ENCODE results near the gene CRIM1.

The CRIM1 gene

DNA sequence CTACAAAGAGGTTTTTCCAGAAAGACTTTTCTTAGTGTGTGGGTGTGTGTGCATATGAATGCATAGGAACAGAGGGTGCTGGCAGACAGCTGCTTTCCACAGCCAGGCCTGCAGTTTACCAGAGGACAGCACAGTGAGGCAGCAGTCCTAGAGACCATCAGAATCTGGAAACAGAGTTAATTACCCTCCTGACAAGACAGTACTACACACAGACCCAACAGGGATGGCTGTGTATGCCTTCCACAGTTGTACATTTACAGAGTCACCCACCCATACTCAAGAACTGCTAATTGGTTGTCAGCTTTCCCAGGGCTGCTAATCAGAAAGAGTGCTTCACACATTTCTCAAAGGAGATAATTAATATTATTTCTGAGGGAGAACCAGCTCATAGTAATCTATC lies 137.7 kb downstream of the CRIM1 start:
- no peaks in the 10 kb centered on the region for H3K27me3 ChIP-seq (ENCODE audit: control insufficient read depth in 1 of 2, insufficient read depth in 2 of 2, low read length in 2 of 2)
- no peaks in the 10 kb centered on the region for H3K9me3 ChIP-seq (ENCODE audit: low read length)
- H3K4me3 ChIP-seq (ENCODE audit: low read depth in 1 of 2, low read length in 2 of 2) = no peak overlapping the region
- H3K9ac ChIP-seq (ENCODE audit: low read length) = no peak overlapping the region
- no peaks in the 10 kb centered on the region for H3K36me3 ChIP-seq (ENCODE audit: insufficient read depth, low read length)
- no peak overlapping the region for H3K27ac ChIP-seq (ENCODE audit: low read depth, low read length)
- peaks cover 12% of the 10 kb centered on the region for H3K4me1 ChIP-seq (ENCODE audit: insufficient read depth, low read length)

GRCh38 chr2:36497570-36498163 lies 142.1 kb downstream of the CRIM1 start:
- no peak overlapping the region for H3K9ac ChIP-seq (ENCODE audit: low read length)
- no peaks in the 10 kb centered on the region for H3K27me3 ChIP-seq (ENCODE audit: control insufficient read depth in 1 of 2, insufficient read depth in 2 of 2, low read length in 2 of 2)
- H3K4me3 ChIP-seq (ENCODE audit: low read depth in 1 of 2, low read length in 2 of 2) = no peak overlapping the region
- peaks cover 6% of the 10 kb centered on the region for H3K4me1 ChIP-seq (ENCODE audit: insufficient read depth, low read length)
- H3K27ac ChIP-seq (ENCODE audit: low read depth, low read length) = no peak overlapping the region
- peaks cover 23% of the 10 kb centered on the region for H3K36me3 ChIP-seq (ENCODE audit: insufficient read depth, low read length)
- H3K9me3 ChIP-seq (ENCODE audit: low read length) = no peaks in the 10 kb centered on the region

DNA sequence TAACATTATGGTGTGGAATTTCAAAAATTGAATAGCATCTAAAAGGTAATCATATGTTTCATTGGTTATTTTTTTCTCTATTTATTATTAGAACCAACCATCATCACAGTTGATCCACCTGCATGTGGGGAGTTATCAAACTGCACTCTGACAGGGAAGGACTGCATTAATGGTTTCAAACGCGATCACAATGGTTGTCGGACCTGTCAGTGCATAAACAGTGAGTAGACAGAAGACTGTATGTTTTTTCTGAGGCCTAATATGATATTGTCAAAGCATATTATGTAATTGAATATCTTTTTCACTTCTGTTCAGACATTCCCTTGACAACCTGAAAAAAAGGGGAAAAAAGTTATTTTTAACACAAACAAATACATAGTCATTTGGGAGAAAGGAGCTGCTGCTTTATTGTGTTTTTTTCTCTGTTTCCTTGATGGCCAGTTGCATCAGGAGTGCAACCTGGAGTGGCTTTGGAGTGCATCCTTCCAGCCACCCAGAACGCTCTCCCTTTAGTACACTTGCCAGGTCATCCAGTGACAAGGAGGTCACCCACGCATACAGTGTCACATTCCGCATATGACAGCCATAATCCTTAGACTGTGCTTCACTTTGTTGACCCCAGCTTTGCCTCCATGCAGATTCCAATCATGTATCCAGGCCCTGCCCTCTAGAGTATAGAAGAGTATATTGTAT lies 143.7 kb downstream of the CRIM1 start:
- H3K4me1 ChIP-seq (ENCODE audit: insufficient read depth, low read length) = peaks cover 5% of the 10 kb centered on the region
- H3K27ac ChIP-seq (ENCODE audit: low read depth, low read length) = no peak overlapping the region
- H3K9ac ChIP-seq (ENCODE audit: low read length) = no peak overlapping the region
- H3K4me3 ChIP-seq (ENCODE audit: low read depth in 1 of 2, low read length in 2 of 2) = no peak overlapping the region
- H3K9me3 ChIP-seq (ENCODE audit: low read length) = no peaks in the 10 kb centered on the region
- no peaks in the 10 kb centered on the region for H3K27me3 ChIP-seq (ENCODE audit: control insufficient read depth in 1 of 2, insufficient read depth in 2 of 2, low read length in 2 of 2)
- peaks cover 23% of the 10 kb centered on the region for H3K36me3 ChIP-seq (ENCODE audit: insufficient read depth, low read length)

- Histone ChIP-seq H3K4me1 (ENCODE audit: insufficient read depth, low read length) (no peaks in the 10 kb centered on the region), H3K9ac (ENCODE audit: low read length) (no peak overlapping the region), H3K4me3 (ENCODE audit: low read depth in 1 of 2, low read length in 2 of 2) (no peak overlapping the region), H3K27ac (ENCODE audit: low read depth, low read length) (no peak overlapping the region), H3K9me3 (ENCODE audit: low read length) (no peaks in the 10 kb centered on the region), H3K36me3 (ENCODE audit: insufficient read depth, low read length) (peaks cover 23% of the 10 kb centered on the region), H3K27me3 (ENCODE audit: control insufficient read depth in 1 of 2, insufficient read depth in 2 of 2, low read length in 2 of 2) (no peaks in the 10 kb centered on the region)
Measured at GRCh38 chr2:36500072-36500471, 144.5 kb downstream of the CRIM1 start.

DNA sequence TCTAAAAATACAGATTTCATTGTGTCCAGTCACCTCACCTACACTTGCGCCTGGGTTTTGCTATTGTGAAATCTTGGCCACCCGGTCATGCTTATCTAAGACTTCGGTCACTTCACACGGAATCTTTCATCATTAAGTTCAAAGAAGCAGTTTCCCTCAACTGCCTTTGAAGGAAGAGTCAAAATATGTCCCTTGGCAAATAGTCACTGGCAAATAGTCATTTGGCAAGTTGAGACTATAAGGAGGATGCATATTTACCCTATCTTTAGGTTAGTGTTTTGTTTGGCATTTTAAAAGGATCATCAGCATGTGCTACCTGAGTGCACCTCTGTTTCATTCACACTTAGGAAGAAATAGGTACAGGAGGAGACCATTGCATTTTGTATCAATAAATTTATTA lies 146.5 kb downstream of the CRIM1 start:
- H3K27me3 ChIP-seq (ENCODE audit: control insufficient read depth in 1 of 2, insufficient read depth in 2 of 2, low read length in 2 of 2) = no peaks in the 10 kb centered on the region
- peaks cover 27% of the 10 kb centered on the region for H3K36me3 ChIP-seq (ENCODE audit: insufficient read depth, low read length)
- H3K27ac ChIP-seq (ENCODE audit: low read depth, low read length) = no peak overlapping the region

GRCh38 chr2:36507408-36507812 lies 151.8 kb downstream of the CRIM1 start:
- Histone ChIP-seq H3K27ac (ENCODE audit: low read depth, low read length) (no peak overlapping the region), H3K36me3 (ENCODE audit: insufficient read depth, low read length) (peaks cover 9% of the 10 kb centered on the region), H3K9ac (ENCODE audit: low read length) (no peak overlapping the region), H3K9me3 (ENCODE audit: low read length) (no peaks in the 10 kb centered on the region), H3K4me3 (ENCODE audit: low read depth in 1 of 2, low read length in 2 of 2) (no peak overlapping the region), H3K4me1 (ENCODE audit: insufficient read depth, low read length) (no peaks in the 10 kb centered on the region), H3K27me3 (ENCODE audit: control insufficient read depth in 1 of 2, insufficient read depth in 2 of 2, low read length in 2 of 2) (no peaks in the 10 kb centered on the region)

More for the DNA sequence above, 146.5 kb downstream of the CRIM1 start:
- Histone ChIP-seq H3K4me1 (ENCODE audit: insufficient read depth, low read length) (no peaks in the 10 kb centered on the region), H3K9ac (ENCODE audit: low read length) (no peak overlapping the region), H3K9me3 (ENCODE audit: low read length) (no peaks in the 10 kb centered on the region), H3K4me3 (ENCODE audit: low read depth in 1 of 2, low read length in 2 of 2) (no peak overlapping the region)

- H3K9ac ChIP-seq (ENCODE audit: low read length) = no peak overlapping the region
- no peaks in the 10 kb centered on the region for H3K27me3 ChIP-seq (ENCODE audit: control insufficient read depth in 1 of 2, insufficient read depth in 2 of 2, low read length in 2 of 2)
- peaks cover 25% of the 10 kb centered on the region for H3K36me3 ChIP-seq (ENCODE audit: insufficient read depth, low read length)
- H3K27ac ChIP-seq (ENCODE audit: low read depth, low read length) = no peak overlapping the region
- no peak overlapping the region for H3K4me3 ChIP-seq (ENCODE audit: low read depth in 1 of 2, low read length in 2 of 2)
- no peaks in the 10 kb centered on the region for H3K4me1 ChIP-seq (ENCODE audit: insufficient read depth, low read length)
- no peaks in the 10 kb centered on the region for H3K9me3 ChIP-seq (ENCODE audit: low read length)
Measured at GRCh38 chr2:36509075-36509474, 153.5 kb downstream of the CRIM1 start.

DNA sequence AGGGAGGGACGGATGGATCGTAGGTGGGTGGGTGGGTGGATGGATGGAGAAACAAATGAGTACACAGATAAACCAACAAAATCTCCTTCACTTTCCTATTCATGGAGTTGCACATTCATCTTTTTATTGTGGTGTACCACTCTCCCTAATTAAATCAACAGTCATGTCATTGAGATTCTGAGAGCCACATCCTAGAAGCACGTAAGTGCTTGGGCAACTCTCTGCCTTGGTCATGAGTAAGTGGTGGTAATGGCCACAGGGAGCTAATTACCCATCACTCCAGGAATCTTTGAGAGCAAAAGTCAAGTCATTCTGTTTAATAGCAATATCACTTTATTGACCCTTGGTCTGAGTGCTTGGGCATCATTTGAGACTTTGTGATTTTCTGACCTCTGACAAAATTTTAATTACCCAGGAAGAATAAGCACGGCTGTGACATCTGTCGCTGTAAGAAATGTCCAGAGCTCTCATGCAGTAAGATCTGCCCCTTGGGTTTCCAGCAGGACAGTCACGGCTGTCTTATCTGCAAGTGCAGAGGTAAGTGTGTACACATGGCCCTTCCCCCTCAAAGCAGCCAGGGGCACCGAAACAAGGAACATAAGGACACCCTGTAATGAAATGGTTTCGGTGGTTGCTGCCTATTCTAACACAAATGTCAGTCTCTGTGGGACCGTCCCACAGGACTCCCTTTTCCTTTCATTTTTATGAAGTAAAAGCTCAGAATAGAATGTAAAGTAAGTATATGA lies 156.5 kb downstream of the CRIM1 start:
- H3K4me3 ChIP-seq (ENCODE audit: low read depth in 1 of 2, low read length in 2 of 2) = no peak overlapping the region
- H3K36me3 ChIP-seq (ENCODE audit: insufficient read depth, low read length) = peaks cover 52% of the 10 kb centered on the region
- no peak overlapping the region for H3K9ac ChIP-seq (ENCODE audit: low read length)
- no peak overlapping the region for H3K27ac ChIP-seq (ENCODE audit: low read depth, low read length)
- no peaks in the 10 kb centered on the region for H3K27me3 ChIP-seq (ENCODE audit: control insufficient read depth in 1 of 2, insufficient read depth in 2 of 2, low read length in 2 of 2)
- H3K9me3 ChIP-seq (ENCODE audit: low read length) = no peaks in the 10 kb centered on the region
- H3K4me1 ChIP-seq (ENCODE audit: insufficient read depth, low read length) = no peaks in the 10 kb centered on the region

GRCh38 chr2:36512705-36513104 lies 157.1 kb downstream of the CRIM1 start:
- Histone ChIP-seq H3K36me3 (ENCODE audit: insufficient read depth, low read length) (peaks cover 58% of the 10 kb centered on the region), H3K9ac (ENCODE audit: low read length) (no peak overlapping the region), H3K4me3 (ENCODE audit: low read depth in 1 of 2, low read length in 2 of 2) (no peak overlapping the region), H3K4me1 (ENCODE audit: insufficient read depth, low read length) (no peaks in the 10 kb centered on the region), H3K27ac (ENCODE audit: low read depth, low read length) (no peak overlapping the region), H3K9me3 (ENCODE audit: low read length) (no peaks in the 10 kb centered on the region), H3K27me3 (ENCODE audit: control insufficient read depth in 1 of 2, insufficient read depth in 2 of 2, low read length in 2 of 2) (no peaks in the 10 kb centered on the region)

- H3K36me3 ChIP-seq (ENCODE audit: insufficient read depth, low read length) = peaks cover 59% of the 10 kb centered on the region
Measured at GRCh38 chr2:36513661-36514060, 158.1 kb downstream of the CRIM1 start.

GRCh38 chr2:36515538-36515937 lies 160.0 kb downstream of the CRIM1 start:
- Histone ChIP-seq H3K27me3 (ENCODE audit: control insufficient read depth in 1 of 2, insufficient read depth in 2 of 2, low read length in 2 of 2) (no peaks in the 10 kb centered on the region), H3K36me3 (ENCODE audit: insufficient read depth, low read length) (peaks cover 70% of the 10 kb centered on the region), H3K4me1 (ENCODE audit: insufficient read depth, low read length) (no peaks in the 10 kb centered on the region), H3K4me3 (ENCODE audit: low read depth in 1 of 2, low read length in 2 of 2) (no peak overlapping the region), H3K27ac (ENCODE audit: low read depth, low read length) (no peak overlapping the region), H3K9me3 (ENCODE audit: low read length) (no peaks in the 10 kb centered on the region), H3K9ac (ENCODE audit: low read length) (no peak overlapping the region)

More at GRCh38 chr2:36513661-36514060, 158.1 kb downstream of the CRIM1 start:
- no peak overlapping the region for H3K9ac ChIP-seq (ENCODE audit: low read length)
- H3K4me1 ChIP-seq (ENCODE audit: insufficient read depth, low read length) = no peaks in the 10 kb centered on the region
- no peaks in the 10 kb centered on the region for H3K27me3 ChIP-seq (ENCODE audit: control insufficient read depth in 1 of 2, insufficient read depth in 2 of 2, low read length in 2 of 2)
- H3K27ac ChIP-seq (ENCODE audit: low read depth, low read length) = no peak overlapping the region
- H3K4me3 ChIP-seq (ENCODE audit: low read depth in 1 of 2, low read length in 2 of 2) = no peak overlapping the region
- H3K9me3 ChIP-seq (ENCODE audit: low read length) = no peaks in the 10 kb centered on the region
